ENCODE results near the gene TEPSIN. TPM values are rescaled to one million over a fixed set of nuclear protein-coding genes. Genes with fewer than 3 reads are reported as not detected.

TEPSIN gene
- total and polyA plus RNA-seq, 2 donors (not counting 3 experiments of a cell fraction or from before 2014, with no cell fraction given): 41.6 to 45.3 TPM

- Histone ChIP-seq H3K79me2 (ENCODE audit: control insufficient read depth, insufficient read depth, low read length) (no peaks in the 10 kb centered on the region), H3K36me3 (ENCODE audit: control insufficient read depth in 2 of 2, extremely low read depth in 1 of 2, insufficient read depth in 2 of 2, low read length in 2 of 2) (peaks cover 0 to 5% of the 10 kb centered on the region in 2 experiments), H3K4me2 (ENCODE audit: insufficient read depth, low read length) (no peak overlapping the region), H3K27ac (ENCODE audit: insufficient read depth, low read depth, low read length) (no peak overlapping the region), H2AFZ (ENCODE audit: low read depth, low read length) (no peak overlapping the region), H3K27me3 (ENCODE audit: control insufficient read depth in 2 of 2, insufficient read depth in 2 of 2, low read length in 2 of 2) (no peaks in the 10 kb centered on the region), H3K9ac (replicated peaks; ENCODE audit: extremely low read depth, insufficient read depth, low read length) (no peak overlapping the region), H3K4me1 (ENCODE audit: control insufficient read depth, extremely low read depth, insufficient read depth, low read length) (no peaks in the 10 kb centered on the region), H4K20me1 (replicated peaks; ENCODE audit: control insufficient read depth, extremely low read depth, insufficient read depth, low read length) (no peaks in the 10 kb centered on the region), H3K9me3 (replicated peaks; ENCODE audit: control insufficient read depth, insufficient read depth, low read length) (no peaks in the 10 kb centered on the region), H3K4me3 (replicated peaks in 1 of 3; ENCODE audit: insufficient read depth in 1 of 3, low read depth in 1 of 3, low read length in 3 of 3) (no peak overlapping the region), H3K9me1 (replicated peaks; ENCODE audit: control insufficient read depth, extremely low read depth, insufficient read depth, low read length) (no peaks in the 10 kb centered on the region)
- DNase-seq (ENCODE audit: low read depth, low spot score): no peak
- intact Hi-C loops (cut with micrococcal nuclease) (no loop called here), dilution Hi-C loops (cut with MboI; ENCODE audit: extremely low pct_ligation_motif_present, low sequenced_read_pairs) (no loop called here)
- POLR2A ChIA-PET: no interaction called here
- CTCF ChIA-PET: interaction anchor here (1.5 kb wide), 1 partner anchor 15 kb away, joined by 3 read pairs; no protein-coding TSS in a partner anchor
- no peak for FAIRE-seq
- BruUV-seq (replicated peaks): no TSS peak
- TF ChIP-seq CTCF (IDR thresholded peaks at IDR 0.05; ENCODE audit: extremely low read depth in 1 of 2, insufficient read depth in 1 of 2, low read depth in 1 of 2, low read length in 2 of 2) (no peak), EZH2 (IDR thresholded peaks at IDR 0.05; ENCODE audit: borderline replicate concordance, low read depth, low read length, severe bottlenecking) (no peak), POLR2A (IDR thresholded peaks at IDR 0.05; ENCODE audit: low read depth, low read length) (no peak), JUN (IDR thresholded peaks at IDR 0.05; ENCODE audit: borderline replicate concordance, insufficient read depth, insufficient read length, low read depth) (no peak), GATA2 (IDR thresholded peaks at IDR 0.05; ENCODE audit: insufficient read depth, insufficient read length, low read depth, low read length) (no peak), MYC (IDR thresholded peaks at IDR 0.05; ENCODE audit: low read depth, low read length) (no peak), MAX (IDR thresholded peaks at IDR 0.05; ENCODE audit: insufficient read depth, insufficient read length) (no peak), POLR2AphosphoS5 (IDR thresholded peaks at IDR 0.05; ENCODE audit: insufficient read depth, low read depth, low read length) (no peak), FOS (IDR thresholded peaks at IDR 0.05; ENCODE audit: borderline replicate concordance, insufficient read depth, low read length) (no peak)
Measured at GRCh38 chr17:81194941-81195901, 43.6 kb downstream of the TEPSIN start.

Data from endothelial cell of umbilical vein (primary cell).